Testis (tissue), 2 donors: ENCODE results near the gene SNAP47.

ENCODE experiments used
- CTCF ChIP-seq, 3 experiments: fragments of 450-650 bp in 2 of 3; fragments of 200-600 bp in 1 of 3; sonication (generic) in 1 of 3; IDR thresholded peaks; one replicate each; pipeline ENCODE4 v1.5.1; 2016 to 2019; ENCODE audit warnings: antibody characterized with exemption in 3 of 3, mild to moderate bottlenecking in 2 of 3, moderate library complexity in 1 of 3
- POLR2A ChIP-seq: fragments of 450-650 bp; IDR thresholded peaks from one replicate; pipeline ENCODE4 v1.6.1; 2017; ENCODE audit warnings: antibody characterized with exemption, mild to moderate bottlenecking, moderate library complexity

DNA sequence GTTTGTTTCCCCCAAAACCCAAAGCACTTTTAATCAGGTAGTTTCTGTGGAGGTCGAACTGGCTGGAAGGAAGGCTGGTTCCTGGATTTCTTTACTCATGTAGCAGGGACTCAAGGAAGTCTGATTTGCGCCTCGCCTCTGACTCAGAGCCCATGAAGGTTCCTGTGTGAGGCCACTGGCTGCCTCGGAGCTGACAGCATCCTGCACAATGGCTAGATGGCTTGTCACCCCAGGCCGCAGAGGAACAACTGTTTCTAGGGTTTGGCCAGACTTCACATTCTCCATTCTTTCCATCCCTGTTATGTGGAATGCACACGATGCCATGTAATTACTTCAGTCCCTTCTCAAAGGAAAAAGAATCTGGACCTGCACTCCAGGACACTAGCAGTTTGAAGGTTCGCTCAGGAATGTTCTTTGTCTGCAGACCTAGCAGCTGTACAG, 41.1 kb downstream of the SNAP47 start:
- no peak for TF ChIP-seq CTCF (IDR thresholded peaks at IDR 0.05)
- no peak for TF ChIP-seq POLR2A
